DOHH2 (cell line): ENCODE results near the gene SLC18B1.

Experiments
- EZH2phosphoT487 ChIP-seq: fragments of 200-600 bp; sonication (generic); IDR thresholded peaks from 2 replicates; pipeline ENCODE4 v1.6.1; 2017; ENCODE audit warnings: borderline replicate concordance, mild to moderate bottlenecking, antibody characterized with exemption, low read length, moderate library complexity, mixed read lengths
- TF ChIP-seq, protein P1 (sequence below): fragments of 200-600 bp; sonication (generic); IDR thresholded peaks from one replicate; pipeline ENCODE4 v1.5.1; 2014; ENCODE audit warnings: antibody characterized with exemption, mild to moderate bottlenecking, low read depth, low read length; ENCODE audit not compliant: poor library complexity, severe bottlenecking

DNA sequence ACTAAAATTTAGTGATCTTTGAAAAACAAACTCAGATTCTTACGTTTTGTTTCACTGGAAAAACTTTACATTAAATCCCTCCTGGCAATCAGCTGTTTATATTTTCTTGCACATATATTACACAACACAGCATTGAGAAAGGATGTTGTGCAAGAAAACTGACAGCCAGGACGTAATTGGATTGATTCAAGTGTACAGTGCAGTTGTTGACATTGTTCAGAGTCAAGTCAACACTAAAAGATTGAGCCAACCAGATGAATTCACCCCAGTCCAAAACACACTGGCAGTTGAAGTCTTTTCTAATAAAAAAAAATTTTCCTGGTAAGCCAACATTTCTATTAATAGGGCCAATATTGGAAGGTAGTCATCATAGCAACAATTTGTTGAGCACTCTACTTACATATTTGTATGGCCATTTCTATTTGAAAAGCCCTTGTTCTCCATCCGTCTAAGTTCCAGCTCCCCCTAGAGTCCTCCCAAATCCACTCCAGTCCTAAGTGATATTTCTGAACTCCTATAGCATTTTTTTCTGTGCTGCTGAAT, 63.7 kb downstream of the SLC18B1 start:
- TF ChIP-seq EZH2phosphoT487: no peak
- TF ChIP-seq, protein P1, sequence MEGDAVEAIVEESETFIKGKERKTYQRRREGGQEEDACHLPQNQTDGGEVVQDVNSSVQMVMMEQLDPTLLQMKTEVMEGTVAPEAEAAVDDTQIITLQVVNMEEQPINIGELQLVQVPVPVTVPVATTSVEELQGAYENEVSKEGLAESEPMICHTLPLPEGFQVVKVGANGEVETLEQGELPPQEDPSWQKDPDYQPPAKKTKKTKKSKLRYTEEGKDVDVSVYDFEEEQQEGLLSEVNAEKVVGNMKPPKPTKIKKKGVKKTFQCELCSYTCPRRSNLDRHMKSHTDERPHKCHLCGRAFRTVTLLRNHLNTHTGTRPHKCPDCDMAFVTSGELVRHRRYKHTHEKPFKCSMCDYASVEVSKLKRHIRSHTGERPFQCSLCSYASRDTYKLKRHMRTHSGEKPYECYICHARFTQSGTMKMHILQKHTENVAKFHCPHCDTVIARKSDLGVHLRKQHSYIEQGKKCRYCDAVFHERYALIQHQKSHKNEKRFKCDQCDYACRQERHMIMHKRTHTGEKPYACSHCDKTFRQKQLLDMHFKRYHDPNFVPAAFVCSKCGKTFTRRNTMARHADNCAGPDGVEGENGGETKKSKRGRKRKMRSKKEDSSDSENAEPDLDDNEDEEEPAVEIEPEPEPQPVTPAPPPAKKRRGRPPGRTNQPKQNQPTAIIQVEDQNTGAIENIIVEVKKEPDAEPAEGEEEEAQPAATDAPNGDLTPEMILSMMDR: peak; percentile 53
